GM19043 (cell line): ENCODE measurements around the gene CYP17A1.

Experiments
- ATAC-seq: cut with Tn5 transposase; IDR thresholded peaks from one replicate; pipeline ENCODE4 v1.9.1; 2021; ENCODE audit warnings: low read depth; ENCODE audit not compliant: unreplicated experiment

Gene CYP17A1

GRCh38 chr10:102811346-102811745 lies 25.9 kb downstream of the CYP17A1 start:
- no peak for ATAC-seq

- ATAC-seq = no peak
Observed at GRCh38 chr10:102808380-102808779, 28.8 kb downstream of the CYP17A1 start.

- no peak for ATAC-seq
Observed at GRCh38 chr10:102804382-102805055, 32.7 kb downstream of the CYP17A1 start.

- ATAC-seq = no peak
Observed at GRCh38 chr10:102802920-102803534, 34.2 kb downstream of the CYP17A1 start.

GRCh38 chr10:102801978-102802377 lies 35.2 kb downstream of the CYP17A1 start:
- no peak for ATAC-seq

GRCh38 chr10:102801496-102801895 lies 35.7 kb downstream of the CYP17A1 start:
- ATAC-seq = no peak

- ATAC-seq = no peak
Observed at GRCh38 chr10:102800611-102801335, 36.4 kb downstream of the CYP17A1 start.

- no peak for ATAC-seq
Observed at GRCh38 chr10:102799691-102800471, 37.3 kb downstream of the CYP17A1 start.

- peak; percentile 98 for ATAC-seq
Observed at GRCh38 chr10:102796407-102797176, 40.6 kb downstream of the CYP17A1 start.

GRCh38 chr10:102795453-102796406 lies 41.5 kb downstream of the CYP17A1 start:
- peak; percentile 32 for ATAC-seq

- no peak for ATAC-seq
Observed at GRCh38 chr10:102791754-102792395, 45.3 kb downstream of the CYP17A1 start.

GRCh38 chr10:102785818-102786217 lies 51.4 kb downstream of the CYP17A1 start:
- no peak for ATAC-seq

GRCh38 chr10:102783568-102783967 lies 53.6 kb downstream of the CYP17A1 start:
- no peak for ATAC-seq

- no peak for ATAC-seq
Observed at GRCh38 chr10:102782673-102783551, 54.3 kb downstream of the CYP17A1 start.

GRCh38 chr10:102781921-102782557 lies 55.2 kb downstream of the CYP17A1 start:
- no peak for ATAC-seq

GRCh38 chr10:102781090-102781920 lies 55.9 kb downstream of the CYP17A1 start:
- ATAC-seq = no peak
